SK-N-MC (cell line): ENCODE measurements around the gene ISG20.

Experiments used
- EZH2 ChIP-seq: fragments of 200-600 bp; sonication (generic); IDR thresholded peaks from one replicate; pipeline ENCODE4 v1.6.1; 2017; ENCODE audit warnings: antibody characterized with exemption
- POLR2AphosphoS5 ChIP-seq: IDR thresholded peaks from 2 replicates; pipeline ENCODE4 v1.6.1; 2012; ENCODE audit warnings: mild to moderate bottlenecking, low read depth, low read length, borderline replicate concordance

GRCh38 chr15:88617031-88617722, 21.6 kb upstream of the ISG20 start:
- TF ChIP-seq EZH2 (no peak), POLR2AphosphoS5 (no peak)
